ENCODE data around the gene PADI1.

DNA sequence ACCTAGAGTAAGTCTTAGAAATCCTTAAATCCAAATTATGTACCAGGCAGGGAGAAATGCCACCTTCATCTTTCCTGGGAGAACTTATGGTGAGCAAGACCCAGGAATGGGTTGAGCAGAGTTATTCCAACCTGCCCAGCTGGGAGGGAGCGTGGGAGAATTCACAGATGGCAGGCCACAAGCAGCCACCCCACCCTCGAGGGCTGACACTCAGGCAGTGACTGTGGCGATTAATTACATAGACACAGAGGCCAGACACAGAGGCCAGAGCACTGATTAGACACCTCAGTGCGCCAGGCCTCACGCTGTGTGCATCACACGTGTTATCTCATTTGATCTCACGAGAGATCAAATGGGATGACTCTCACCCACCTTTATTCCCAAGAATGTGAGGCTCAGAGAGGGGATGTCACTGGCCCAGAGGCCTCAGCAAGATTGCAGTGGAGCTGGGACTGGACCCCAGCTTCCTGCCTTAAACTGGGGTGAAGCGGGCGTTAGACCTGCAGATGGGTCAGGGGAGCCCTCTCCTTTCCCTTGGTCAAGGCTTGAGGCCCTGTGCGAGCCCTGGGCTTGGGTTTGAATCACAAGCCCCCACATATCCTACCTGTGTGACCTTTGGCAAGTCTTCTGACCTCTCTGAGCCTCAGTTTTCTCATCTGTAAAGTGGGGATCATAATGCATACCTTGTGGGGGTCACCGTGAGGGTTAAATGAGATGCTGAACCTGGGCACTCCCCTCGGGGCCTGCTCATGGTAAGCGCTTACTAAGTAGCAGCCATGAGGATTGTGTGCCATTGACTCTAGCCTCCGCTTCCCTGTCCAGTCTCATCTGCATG, 74.3 kb downstream of the PADI1 start:
- TF ChIP-seq POLR2A (IDR thresholded peaks at IDR 0.05) (no peak), CTCF (IDR thresholded peaks at IDR 0.05) (no peak)

Measured in testis (tissue), 2 donors.